Measurements from ENCODE around the gene KLHL26.

The KLHL26 gene

DNA sequence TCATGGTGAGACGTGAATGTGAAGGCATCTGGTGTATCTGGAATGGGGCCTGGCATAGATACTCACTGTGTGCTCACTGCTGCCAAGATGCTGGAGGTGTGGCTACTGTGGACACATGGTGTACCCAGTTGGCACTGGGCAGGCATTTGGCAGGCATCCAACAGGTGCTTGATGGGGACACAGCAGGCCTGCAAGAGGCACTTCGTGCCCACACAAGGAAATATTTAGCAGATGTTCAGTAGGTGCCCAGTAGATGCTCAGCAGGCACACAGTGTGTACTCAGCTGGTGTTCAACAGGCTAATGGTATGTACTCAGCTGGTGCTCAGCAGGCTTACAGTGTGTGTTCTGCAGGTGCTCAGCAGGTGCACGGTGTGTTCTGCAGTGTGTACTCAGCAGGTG lies 60.9 kb downstream of the KLHL26 start:
- no peaks in the 10 kb centered on the region for H3K9me2 ChIP-seq (replicated peaks; ENCODE audit: low read depth, low read length)
- H3K79me2 ChIP-seq (ENCODE audit: insufficient read depth, low read length): peaks cover 66% of the 10 kb centered on the region
- no peak overlapping the region for H3K4me3 ChIP-seq (ENCODE audit: low read length, poor library complexity, severe bottlenecking)
- H3K36me3 ChIP-seq (ENCODE audit: insufficient read depth, low read length): no peaks in the 10 kb centered on the region
- H3F3A ChIP-seq (ENCODE audit: low read depth): peaks cover 10% of the 10 kb centered on the region; the same call in 1 of the 2 replicates
- no peak overlapping the region for H2AFZ ChIP-seq (ENCODE audit: low read length)
- TF ChIP-seq, protein P1, sequence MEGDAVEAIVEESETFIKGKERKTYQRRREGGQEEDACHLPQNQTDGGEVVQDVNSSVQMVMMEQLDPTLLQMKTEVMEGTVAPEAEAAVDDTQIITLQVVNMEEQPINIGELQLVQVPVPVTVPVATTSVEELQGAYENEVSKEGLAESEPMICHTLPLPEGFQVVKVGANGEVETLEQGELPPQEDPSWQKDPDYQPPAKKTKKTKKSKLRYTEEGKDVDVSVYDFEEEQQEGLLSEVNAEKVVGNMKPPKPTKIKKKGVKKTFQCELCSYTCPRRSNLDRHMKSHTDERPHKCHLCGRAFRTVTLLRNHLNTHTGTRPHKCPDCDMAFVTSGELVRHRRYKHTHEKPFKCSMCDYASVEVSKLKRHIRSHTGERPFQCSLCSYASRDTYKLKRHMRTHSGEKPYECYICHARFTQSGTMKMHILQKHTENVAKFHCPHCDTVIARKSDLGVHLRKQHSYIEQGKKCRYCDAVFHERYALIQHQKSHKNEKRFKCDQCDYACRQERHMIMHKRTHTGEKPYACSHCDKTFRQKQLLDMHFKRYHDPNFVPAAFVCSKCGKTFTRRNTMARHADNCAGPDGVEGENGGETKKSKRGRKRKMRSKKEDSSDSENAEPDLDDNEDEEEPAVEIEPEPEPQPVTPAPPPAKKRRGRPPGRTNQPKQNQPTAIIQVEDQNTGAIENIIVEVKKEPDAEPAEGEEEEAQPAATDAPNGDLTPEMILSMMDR (conservative IDR thresholded peaks at IDR 0.05; ENCODE audit: low read length): no peak
- TF ChIP-seq EZH2phosphoT487 (IDR thresholded peaks at IDR 0.05; ENCODE audit: borderline replicate concordance): no peak
- H3K4me1 ChIP-seq (ENCODE audit: insufficient read depth, low read length, poor library complexity, severe bottlenecking): peaks cover 14% of the 10 kb centered on the region
- peaks cover 9% of the 10 kb centered on the region for H4K20me1 ChIP-seq (ENCODE audit: insufficient read depth, low read length, poor library complexity, severe bottlenecking)
- H3K4me2 ChIP-seq (ENCODE audit: low read depth, low read length, poor library complexity, severe bottlenecking): no peak overlapping the region
- no peaks in the 10 kb centered on the region for H3K27me3 ChIP-seq (ENCODE audit: insufficient read depth, low read length, poor library complexity, severe bottlenecking)
- H3K9me3 ChIP-seq (ENCODE audit: insufficient read depth, low read depth, low read length): no peaks in the 10 kb centered on the region
- no peak overlapping the region for H3K9ac ChIP-seq (ENCODE audit: low read depth, low read length, poor library complexity, severe bottlenecking)

DNA sequence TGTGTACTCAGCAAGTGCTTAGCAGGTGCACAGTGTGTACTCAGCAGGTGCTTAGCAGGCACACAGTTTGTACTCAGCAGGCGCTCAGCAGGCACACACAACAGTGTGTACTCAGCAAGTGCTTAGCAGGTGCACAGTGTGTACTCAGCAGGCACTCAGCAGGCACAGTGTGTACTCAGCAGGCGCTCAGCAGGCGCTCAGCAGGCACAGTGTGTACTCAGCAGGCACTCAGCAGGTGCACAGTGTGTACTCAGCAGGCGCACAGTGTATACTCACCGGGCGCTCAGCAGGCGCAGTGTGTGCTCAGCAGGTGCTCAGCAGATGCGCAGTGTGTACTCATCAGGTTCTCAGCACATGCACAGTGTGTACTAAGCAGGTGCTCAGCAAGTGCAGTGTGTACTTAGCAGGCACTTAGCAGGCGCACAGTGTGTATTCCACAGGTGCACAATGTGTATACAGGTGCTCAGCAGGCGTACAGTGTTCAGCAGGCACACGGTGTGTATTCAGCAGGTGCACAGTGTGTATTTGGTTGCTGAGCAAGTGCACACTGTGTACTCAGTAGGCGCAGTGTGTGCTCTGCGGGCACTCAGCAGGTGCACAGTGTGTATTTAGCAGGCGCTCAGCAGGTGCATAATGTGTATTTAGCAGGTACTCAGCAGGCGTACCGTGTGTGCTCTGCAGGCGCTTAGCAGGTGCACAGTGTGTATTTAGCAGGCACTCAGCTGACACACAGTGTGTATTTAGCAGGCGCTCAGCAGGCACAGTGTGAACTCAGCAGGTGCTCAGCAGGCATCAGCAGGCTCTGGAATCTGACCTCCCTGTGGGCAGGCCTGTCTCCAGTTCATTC lies 61.7 kb downstream of the KLHL26 start:
- H3K4me3 ChIP-seq (ENCODE audit: low read length, poor library complexity, severe bottlenecking): no peak overlapping the region
- peaks cover 14% of the 10 kb centered on the region for H3K4me1 ChIP-seq (ENCODE audit: insufficient read depth, low read length, poor library complexity, severe bottlenecking)
- peaks cover 10% of the 10 kb centered on the region; the same call in 1 of the 2 replicates for H3F3A ChIP-seq (ENCODE audit: low read depth)
- no peaks in the 10 kb centered on the region for H3K9me3 ChIP-seq (ENCODE audit: insufficient read depth, low read depth, low read length)
- no peak overlapping the region for H3K4me2 ChIP-seq (ENCODE audit: low read depth, low read length, poor library complexity, severe bottlenecking)
- H3K9ac ChIP-seq (ENCODE audit: low read depth, low read length, poor library complexity, severe bottlenecking): no peak overlapping the region
- TF ChIP-seq, protein P1 (conservative IDR thresholded peaks at IDR 0.05; ENCODE audit: low read length): no peak
- no peak for TF ChIP-seq EZH2phosphoT487 (IDR thresholded peaks at IDR 0.05; ENCODE audit: borderline replicate concordance)
- H2AFZ ChIP-seq (ENCODE audit: low read length): no peak overlapping the region
- no peaks in the 10 kb centered on the region for H3K27me3 ChIP-seq (ENCODE audit: insufficient read depth, low read length, poor library complexity, severe bottlenecking)
- no peaks in the 10 kb centered on the region for H3K36me3 ChIP-seq (ENCODE audit: insufficient read depth, low read length)
- H4K20me1 ChIP-seq (ENCODE audit: insufficient read depth, low read length, poor library complexity, severe bottlenecking): peaks cover 9% of the 10 kb centered on the region
- H3K9me2 ChIP-seq (replicated peaks; ENCODE audit: low read depth, low read length): no peaks in the 10 kb centered on the region
- peaks cover 67% of the 10 kb centered on the region for H3K79me2 ChIP-seq (ENCODE audit: insufficient read depth, low read length)

DNA sequence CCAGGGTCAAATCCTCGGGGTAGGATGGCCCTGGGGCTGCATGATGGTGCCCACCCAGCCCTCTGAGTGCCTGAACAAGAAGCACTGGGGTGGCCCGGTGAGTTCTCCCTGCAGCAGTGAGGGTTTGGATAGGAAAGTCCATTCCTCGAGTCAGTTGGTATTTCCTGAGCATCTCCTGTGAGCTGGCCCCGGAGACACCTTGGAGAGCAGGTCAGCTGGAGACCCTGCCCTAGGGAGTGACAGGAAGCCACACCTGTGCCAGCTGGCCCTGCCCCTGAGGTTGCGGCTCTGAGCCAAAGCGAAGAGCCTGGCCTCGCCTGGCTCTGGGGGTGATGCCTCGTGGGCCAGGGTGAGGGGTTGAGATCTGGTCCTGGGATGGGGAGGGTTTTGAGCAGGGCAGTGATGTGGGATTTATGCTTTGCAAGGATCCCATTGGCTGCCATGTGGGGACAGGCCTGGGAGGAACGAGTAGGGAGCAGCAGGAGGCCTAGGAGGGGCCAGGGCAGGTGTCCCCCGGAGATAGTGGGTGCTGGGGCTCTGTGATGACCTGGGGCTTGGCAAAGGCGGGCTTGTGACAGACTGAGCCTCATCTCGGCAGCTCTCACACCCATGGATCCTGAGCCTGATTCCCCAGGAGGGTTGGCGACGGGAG lies 62.7 kb downstream of the KLHL26 start:
- peak overlapping the region; percentile 77 for H3K4me3 ChIP-seq (ENCODE audit: low read length, poor library complexity, severe bottlenecking)
- H3K27me3 ChIP-seq (ENCODE audit: insufficient read depth, low read length, poor library complexity, severe bottlenecking): no peaks in the 10 kb centered on the region
- H3K9ac ChIP-seq (ENCODE audit: low read depth, low read length, poor library complexity, severe bottlenecking): peak overlapping the region; percentile 71
- no peak overlapping the region for H2AFZ ChIP-seq (ENCODE audit: low read length)
- TF ChIP-seq, protein P1 (conservative IDR thresholded peaks at IDR 0.05; ENCODE audit: low read length): no peak
- TF ChIP-seq EZH2phosphoT487 (IDR thresholded peaks at IDR 0.05; ENCODE audit: borderline replicate concordance): no peak
- no peaks in the 10 kb centered on the region for H3K9me2 ChIP-seq (replicated peaks; ENCODE audit: low read depth, low read length)
- H3K9me3 ChIP-seq (ENCODE audit: insufficient read depth, low read depth, low read length): no peaks in the 10 kb centered on the region
- peak overlapping the region; percentile 94 for H3K4me2 ChIP-seq (ENCODE audit: low read depth, low read length, poor library complexity, severe bottlenecking)
- peaks cover 10% of the 10 kb centered on the region; the same call in 1 of the 2 replicates for H3F3A ChIP-seq (ENCODE audit: low read depth)
- peaks cover 14% of the 10 kb centered on the region for H3K4me1 ChIP-seq (ENCODE audit: insufficient read depth, low read length, poor library complexity, severe bottlenecking)
- H4K20me1 ChIP-seq (ENCODE audit: insufficient read depth, low read length, poor library complexity, severe bottlenecking): peaks cover 9% of the 10 kb centered on the region
- H3K79me2 ChIP-seq (ENCODE audit: insufficient read depth, low read length): peaks cover 57% of the 10 kb centered on the region
- no peaks in the 10 kb centered on the region for H3K36me3 ChIP-seq (ENCODE audit: insufficient read depth, low read length)

All from Loucy (cell line).